K562 (cell line): ENCODE results near the gene WTAP. TPM values are rescaled to one million over a fixed set of nuclear protein-coding genes. Genes with fewer than 3 reads are reported as not detected.

ENCODE experiments used
- TCFL5 ChIP-seq: fragments of 250-450 bp; sonication (Bioruptor Pico); conservative IDR thresholded peaks from 2 replicates; pipeline ENCODE4 v1.6.1; 2021; ENCODE audit warnings: mild to moderate bottlenecking, moderate library complexity, matching md5 sums
- ZNF644 ChIP-seq: fragments of 200-800 bp; sonication (Bioruptor generic); IDR thresholded peaks from 2 replicates; pipeline ENCODE4 v1.6.1; 2016; ENCODE audit warnings: low read depth, missing genetic modification characterization, missing compliant biosample characterization
- polyA plus RNA-seq, 8 experiments: library from polyadenylated mRNA; depleted of rRNA in 4 of 8; stranded (reverse) in 5 of 8; unstranded in 3 of 8; fragments of >200 nt; fragmentation: Nextera tagmentation in 2 of 8; fragmentation: Illumina TruSeq in 1 of 8; extraction: Ambion mirVana in 2 of 8; extraction: Trizol in 1 of 8; gene quantifications; 2 replicates each; pipeline versions ENCODE4 v1.2.1 to v1.2.3, GENCODE V29; 2011 to 2014; ENCODE audit warnings: inconsistent platforms in 1 of 8, missing spikeins in 1 of 8
- total RNA-seq, 7 experiments: library from RNA; depleted of rRNA in 6 of 7; stranded (reverse); fragments of >200 nt in 6 of 7; fragmentation: Illumina TruSeq in 2 of 7; extraction: Trizol in 2 of 7; gene quantifications; 2 replicates each; pipeline versions ENCODE4 v1.2.1 to v1.2.3, GENCODE V29; 2011 to 2021; ENCODE audit warnings: low replicate concordance in 1 of 7
- TF ChIP-seq, protein P1 (sequence below), 2 experiments: IDR thresholded peaks in 1 of 2; conservative IDR thresholded peaks in 1 of 2; 2 replicates each; pipeline ENCODE4 v1.6.1; 2016; ENCODE audit warnings: low read depth in 2 of 2, mild to moderate bottlenecking in 1 of 2, missing compliant biosample characterization in 1 of 2, missing genetic modification characterization in 1 of 2, moderate library complexity in 1 of 2
- TF ChIP-seq, protein P2 (sequence below), 2 experiments: fragments of 200-800 bp in 1 of 2; sonication (Bioruptor generic) in 1 of 2; sonication (generic) in 1 of 2; formaldehyde crosslinking in 1 of 2; IDR thresholded peaks in 1 of 2; conservative IDR thresholded peaks in 1 of 2; 2 replicates each; pipeline versions ENCODE4 v1.5.0 to v1.6.1; 2016 to 2020; ENCODE audit warnings: missing compliant biosample characterization in 1 of 2, missing genetic modification characterization in 1 of 2, missing genetic modification reagents in 1 of 2

Gene WTAP
- total and polyA plus RNA-seq, 9 of the 15 experiments (the other 6 are each of a cell fraction or from before 2014, with no cell fraction given), result 52.4 to 156 (median 110) TPM

DNA sequence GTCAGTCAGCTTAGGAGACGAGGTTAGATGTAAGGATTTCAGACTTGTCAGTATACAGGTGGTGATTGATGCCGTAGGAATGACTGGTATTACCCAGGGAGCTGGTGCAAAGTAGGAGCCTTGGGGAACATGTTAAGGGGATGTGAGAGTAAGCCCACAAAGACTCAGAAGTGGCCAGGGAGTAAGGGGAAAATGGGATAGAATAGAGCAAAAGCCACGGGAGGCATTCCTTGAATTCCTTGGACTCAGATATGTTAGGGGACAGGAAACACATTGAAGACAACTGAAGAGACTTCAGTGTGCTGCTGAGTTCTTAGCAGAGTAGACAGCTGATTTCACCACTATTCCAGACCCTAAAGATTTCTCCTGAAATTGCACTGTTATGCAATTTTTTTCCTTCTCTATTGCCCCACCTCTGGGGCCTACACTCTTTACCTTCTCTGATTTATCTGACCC, 33.3 kb downstream of the WTAP start (continued):
- TF ChIP-seq, protein P1, sequence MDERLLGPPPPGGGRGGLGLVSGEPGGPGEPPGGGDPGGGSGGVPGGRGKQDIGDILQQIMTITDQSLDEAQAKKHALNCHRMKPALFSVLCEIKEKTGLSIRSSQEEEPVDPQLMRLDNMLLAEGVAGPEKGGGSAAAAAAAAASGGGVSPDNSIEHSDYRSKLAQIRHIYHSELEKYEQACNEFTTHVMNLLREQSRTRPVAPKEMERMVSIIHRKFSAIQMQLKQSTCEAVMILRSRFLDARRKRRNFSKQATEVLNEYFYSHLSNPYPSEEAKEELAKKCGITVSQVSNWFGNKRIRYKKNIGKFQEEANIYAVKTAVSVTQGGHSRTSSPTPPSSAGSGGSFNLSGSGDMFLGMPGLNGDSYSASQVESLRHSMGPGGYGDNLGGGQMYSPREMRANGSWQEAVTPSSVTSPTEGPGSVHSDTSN (CRISPR knock-in tag; IDR thresholded peaks at IDR 0.05; ENCODE audit: low read depth), result no peak
- TF ChIP-seq, protein P1 (tag; conservative IDR thresholded peaks at IDR 0.05; ENCODE audit: low read depth), result 0 out of 2 replicates have a peak, but pooled peaks have one; percentile 8
- TF ChIP-seq TCFL5 (no peak), ZNF644 (tag) (no peak)
- TF ChIP-seq, protein P2, sequence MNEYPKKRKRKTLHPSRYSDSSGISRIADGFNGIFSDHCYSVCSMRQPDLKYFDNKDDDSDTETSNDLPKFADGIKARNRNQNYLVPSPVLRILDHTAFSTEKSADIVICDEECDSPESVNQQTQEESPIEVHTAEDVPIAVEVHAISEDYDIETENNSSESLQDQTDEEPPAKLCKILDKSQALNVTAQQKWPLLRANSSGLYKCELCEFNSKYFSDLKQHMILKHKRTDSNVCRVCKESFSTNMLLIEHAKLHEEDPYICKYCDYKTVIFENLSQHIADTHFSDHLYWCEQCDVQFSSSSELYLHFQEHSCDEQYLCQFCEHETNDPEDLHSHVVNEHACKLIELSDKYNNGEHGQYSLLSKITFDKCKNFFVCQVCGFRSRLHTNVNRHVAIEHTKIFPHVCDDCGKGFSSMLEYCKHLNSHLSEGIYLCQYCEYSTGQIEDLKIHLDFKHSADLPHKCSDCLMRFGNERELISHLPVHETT (CRISPR knock-in tag; conservative IDR thresholded peaks at IDR 0.05 in 1 of 2, IDR thresholded peaks at IDR 0.05 in 1 of 2), result no peak
